NT2/D1 (cell line): ENCODE measurements around the gene ITIH5.

Experiments
- SUZ12 ChIP-seq: IDR thresholded peaks from 2 replicates; pipeline ENCODE4 v1.6.1; 2011; ENCODE audit not compliant: insufficient read length, insufficient read depth; ENCODE audit errors: extremely low read depth
- YY1 ChIP-seq: IDR thresholded peaks from 2 replicates; pipeline ENCODE4 v1.6.1; 2011; ENCODE audit not compliant: insufficient read length, insufficient read depth
- ZNF274 ChIP-seq: IDR thresholded peaks from 2 replicates; pipeline ENCODE4 v1.6.1; 2011; ENCODE audit warnings: mild to moderate bottlenecking, low read depth, low read length

- TF ChIP-seq SUZ12 (no peak), ZNF274 (no peak), YY1 (no peak)
Measured at GRCh38 chr10:7610651-7611389, 55.9 kb downstream of the ITIH5 start.
